ENCODE measurements around the gene CFAP77.

CFAP77 gene

GRCh38 chr9:132451276-132451675, 41.3 kb downstream of the CFAP77 start:
- no peak for DNase-seq (ENCODE audit: low read depth, low spot score)

GRCh38 chr9:132456241-132456640, 46.2 kb downstream of the CFAP77 start:
- DNase-seq (ENCODE audit: low read depth, low spot score), result no peak

DNA sequence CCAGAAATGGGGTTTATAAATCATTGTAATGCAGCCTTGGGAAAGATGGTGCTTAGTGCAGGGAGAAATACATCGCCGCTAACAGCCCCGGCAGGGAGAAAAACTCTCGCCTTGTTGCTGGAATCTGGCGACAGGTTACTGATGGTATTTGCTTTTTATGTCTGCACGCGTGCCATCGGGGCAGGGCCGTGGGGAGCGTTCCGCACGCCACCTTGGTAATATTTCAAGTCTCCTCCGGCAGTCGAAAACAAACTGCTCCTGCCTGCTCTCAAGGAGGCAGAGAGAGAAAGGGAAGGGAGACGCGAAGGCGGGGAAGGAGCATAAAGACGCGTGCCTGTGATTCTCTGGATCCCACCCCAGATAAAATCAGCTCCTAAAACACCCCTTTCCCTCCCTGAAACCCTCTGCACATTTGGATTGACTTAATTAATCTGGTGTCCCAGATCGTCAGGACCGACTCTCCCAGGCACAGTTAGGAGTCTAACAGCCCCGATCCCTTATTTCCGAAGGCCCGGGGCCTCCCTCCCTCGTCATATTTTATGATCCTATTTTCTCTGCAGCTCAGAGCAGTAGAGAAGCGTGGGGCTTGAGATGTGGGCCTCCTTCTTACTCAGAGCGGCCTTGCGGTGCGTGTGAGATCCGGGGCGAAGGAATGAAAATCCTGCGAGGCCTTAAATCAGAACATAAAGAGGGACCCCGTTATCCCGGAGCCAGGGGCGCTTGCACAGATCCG, 47.7 kb downstream of the CFAP77 start:
- DNase-seq (ENCODE audit: low read depth, low spot score), result no peak

- no peak for DNase-seq (ENCODE audit: low read depth, low spot score)
These were observed 48.4 kb downstream of the CFAP77 start for GRCh38 chr9:132458432-132458831.

DNA sequence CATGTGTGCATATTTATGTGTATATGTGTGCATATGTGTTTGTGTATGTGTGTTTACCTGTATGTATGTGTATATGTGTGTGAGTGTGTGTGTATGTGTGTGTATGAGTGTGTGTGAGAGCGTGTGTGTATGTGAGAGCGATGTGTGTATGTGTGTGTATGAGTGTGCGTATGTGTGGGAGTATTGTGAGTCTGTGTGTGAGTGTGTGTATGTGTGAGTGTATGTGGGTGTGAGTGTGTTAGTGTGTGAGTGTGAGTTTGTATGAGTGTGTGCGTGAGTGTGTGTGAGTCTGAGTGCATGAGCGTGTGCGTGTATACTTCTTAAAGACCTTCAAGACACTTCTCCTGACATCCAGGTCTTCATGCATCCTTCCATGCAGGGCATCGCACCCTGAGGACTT, 49.6 kb downstream of the CFAP77 start:
- no peak for DNase-seq (ENCODE audit: low read depth, low spot score)

- DNase-seq (ENCODE audit: low read depth, low spot score), result no peak
These were observed 50.2 kb downstream of the CFAP77 start for GRCh38 chr9:132460240-132460639.

DNA sequence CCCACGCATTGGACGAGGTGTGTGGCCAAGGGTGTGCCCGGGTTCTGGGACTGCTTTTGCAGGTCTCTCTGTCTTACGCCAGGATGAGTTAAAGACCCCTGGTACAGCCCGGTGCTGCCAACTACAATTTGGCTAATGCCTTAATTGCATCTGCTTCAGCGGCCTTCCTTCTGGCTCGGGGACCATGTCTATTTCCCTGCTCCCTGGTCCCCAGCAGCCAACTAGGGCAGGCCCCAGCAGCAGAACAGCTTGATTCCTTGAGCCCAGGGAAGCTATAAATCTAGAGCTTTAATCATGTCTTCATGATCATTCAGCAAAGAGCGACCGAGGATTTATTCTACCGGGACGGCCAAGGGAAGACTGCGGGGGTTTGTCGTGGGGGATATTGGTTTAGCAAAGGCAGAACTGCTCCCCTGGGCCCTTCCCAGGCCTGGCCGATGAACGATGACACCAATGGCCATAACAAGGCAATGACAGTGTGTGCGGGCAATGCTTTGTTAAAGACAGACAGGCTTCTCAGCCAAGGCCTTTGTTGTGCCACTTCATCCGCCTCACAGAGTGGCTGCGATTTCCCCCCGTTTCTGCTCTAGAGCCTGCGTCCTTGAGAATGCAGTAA, 51.4 kb downstream of the CFAP77 start:
- no peak for DNase-seq (ENCODE audit: low read depth, low spot score)

GRCh38 chr9:132461971-132462370, 52.0 kb downstream of the CFAP77 start:
- no peak for DNase-seq (ENCODE audit: low read depth, low spot score)

GRCh38 chr9:132464547-132464946, 54.5 kb downstream of the CFAP77 start:
- no peak for DNase-seq (ENCODE audit: low read depth, low spot score)

DNA sequence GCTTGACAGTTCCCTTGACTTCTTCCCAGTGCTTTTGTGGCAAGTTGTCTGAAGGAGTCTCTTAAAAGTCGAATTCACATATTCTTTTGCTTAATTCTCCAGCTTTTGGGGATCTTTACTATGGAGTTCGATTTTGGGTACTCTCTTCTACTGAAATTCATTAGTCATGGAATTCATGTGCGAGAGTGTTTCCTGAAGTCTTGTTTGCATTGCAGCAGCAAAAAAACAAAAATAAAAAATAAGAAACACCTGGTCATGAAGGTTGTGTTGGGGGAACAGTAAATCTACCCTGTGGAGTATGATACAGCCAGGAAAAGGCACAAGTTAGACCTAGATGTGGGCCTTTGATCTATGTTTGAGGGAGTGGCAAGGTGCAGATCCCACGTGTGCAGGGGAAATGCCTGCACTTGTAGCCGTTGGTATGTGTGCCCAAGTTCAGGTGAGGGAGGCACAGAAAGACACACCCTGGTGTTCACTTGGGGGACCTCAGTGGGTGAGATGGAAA, 55.2 kb downstream of the CFAP77 start:
- no peak for DNase-seq (ENCODE audit: low read depth, low spot score)

DNA sequence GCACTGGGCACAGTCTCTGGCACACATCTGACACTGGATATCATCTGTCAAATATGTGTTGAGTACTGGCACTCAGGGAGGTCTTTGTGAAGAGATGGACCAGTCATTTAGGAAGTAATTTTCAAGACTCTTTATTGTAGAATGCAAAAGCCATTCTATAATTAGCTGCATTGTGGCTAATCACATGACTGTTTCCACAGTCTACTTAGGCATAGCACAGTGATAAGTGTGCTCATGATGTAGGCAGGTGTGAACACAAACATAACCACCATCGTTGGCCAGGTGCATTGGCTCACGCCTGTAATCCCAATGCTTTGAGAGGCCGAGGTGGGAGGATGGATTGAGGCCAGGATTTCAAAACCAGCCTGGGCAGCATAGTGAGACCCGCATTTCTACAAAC, 62.2 kb downstream of the CFAP77 start:
- no peak for DNase-seq (ENCODE audit: low read depth, low spot score)

GRCh38 chr9:132472599-132472998, 62.6 kb downstream of the CFAP77 start:
- no peak for DNase-seq (ENCODE audit: low read depth, low spot score)

DNA sequence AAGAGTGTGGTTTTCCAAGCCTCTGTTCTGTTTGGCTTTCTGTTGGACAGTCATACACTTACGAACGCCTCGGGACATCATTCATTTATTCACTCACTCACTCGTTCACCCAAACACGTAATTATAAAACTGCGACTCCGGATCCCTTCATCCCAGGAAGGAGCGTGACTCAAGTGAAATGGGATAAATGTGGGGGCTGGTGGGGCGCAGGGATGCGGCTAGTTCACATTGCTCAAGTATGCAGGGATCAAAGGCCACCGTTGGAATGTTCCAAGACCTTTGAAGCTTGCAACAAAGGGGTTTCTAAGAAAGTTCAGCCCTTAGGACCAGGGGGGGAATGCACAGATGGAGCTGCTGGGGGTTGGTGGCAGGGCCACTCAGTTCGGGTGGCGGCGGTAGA, 64.2 kb downstream of the CFAP77 start:
- DNase-seq (ENCODE audit: low read depth, low spot score), result no peak

GRCh38 chr9:132478353-132479050, 68.5 kb downstream of the CFAP77 start:
- no peak for DNase-seq (ENCODE audit: low read depth, low spot score)

DNA sequence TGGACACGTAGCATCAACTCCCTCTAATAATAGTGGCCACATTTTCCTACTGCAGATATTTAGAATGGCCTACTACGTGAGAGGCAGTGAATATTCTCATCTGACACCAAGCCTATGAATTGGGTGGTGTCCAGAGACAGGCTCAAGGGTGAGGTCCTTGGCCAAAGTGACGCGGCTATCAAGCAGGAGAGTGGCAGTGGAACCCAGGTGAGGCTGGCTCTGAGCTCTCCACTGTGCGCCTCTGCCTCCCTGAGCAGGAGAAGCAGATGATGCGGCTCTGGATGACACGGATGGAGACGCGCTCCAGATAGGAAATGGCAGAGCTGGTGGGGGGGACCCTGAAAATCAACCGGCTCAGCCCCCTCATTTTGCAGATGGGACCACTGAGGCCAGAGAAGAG, 69.7 kb downstream of the CFAP77 start:
- no peak for DNase-seq (ENCODE audit: low read depth, low spot score)

GRCh38 chr9:132481053-132481849, 71.2 kb downstream of the CFAP77 start:
- DNase-seq (ENCODE audit: low read depth, low spot score), result no peak

GRCh38 chr9:132482196-132482813, 72.3 kb downstream of the CFAP77 start:
- DNase-seq (ENCODE audit: low read depth, low spot score), result no peak

DNA sequence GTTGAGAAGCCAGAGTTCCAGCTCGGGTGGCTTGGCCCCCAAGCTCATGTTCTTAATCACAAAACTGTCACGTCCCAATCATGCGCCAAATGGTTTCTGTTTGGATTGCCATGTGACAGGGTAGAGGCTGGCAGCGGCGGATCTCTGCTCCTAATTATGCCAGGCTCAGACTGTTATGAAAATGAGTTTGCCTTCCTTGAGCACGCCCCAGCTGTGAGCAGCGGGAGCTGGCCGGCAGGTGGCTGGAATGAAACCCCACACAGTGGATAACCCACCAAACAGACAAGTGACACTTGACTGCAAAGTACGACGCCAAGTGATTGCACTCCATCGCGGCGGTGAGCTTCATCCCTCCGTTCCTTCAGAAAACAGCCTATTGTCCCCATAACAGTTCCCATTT, 75.4 kb downstream of the CFAP77 start:
- DNase-seq (ENCODE audit: low read depth, low spot score), result no peak

DNA sequence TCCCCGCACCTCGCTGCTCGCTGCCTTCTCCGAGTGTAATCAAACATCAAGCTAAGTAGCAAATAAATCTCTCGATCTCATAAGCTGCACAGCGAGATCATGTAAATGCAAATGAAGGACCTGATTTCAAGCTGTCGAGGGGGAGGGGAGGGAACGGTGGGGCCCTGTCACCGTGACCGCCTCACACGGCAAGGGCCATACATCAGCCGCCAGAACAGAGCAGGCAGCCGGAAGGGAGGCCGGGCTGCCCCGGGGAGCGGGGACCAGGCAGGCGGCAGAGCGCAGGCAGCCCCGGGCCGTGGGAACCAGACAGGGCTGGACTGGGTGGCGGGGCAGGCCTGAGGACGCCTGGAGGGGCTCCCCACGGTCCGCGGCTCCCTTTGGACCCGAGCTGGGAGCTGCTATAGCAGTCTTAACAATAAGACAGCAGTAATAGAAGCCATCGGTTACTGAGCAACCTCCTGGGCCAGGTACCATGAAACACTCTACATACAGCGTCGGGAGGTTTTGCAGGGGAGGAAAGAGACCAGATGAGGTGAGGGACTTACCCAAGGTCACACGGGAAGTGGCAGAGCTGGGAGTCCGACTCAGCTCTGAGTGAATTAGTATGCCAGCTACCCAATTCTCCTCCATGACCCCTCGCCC, 76.8 kb downstream of the CFAP77 start:
- no peak for DNase-seq (ENCODE audit: low read depth, low spot score)

- no peak for DNase-seq (ENCODE audit: low read depth, low spot score)
These were observed 77.4 kb downstream of the CFAP77 start for GRCh38 chr9:132487351-132487791.

DNA sequence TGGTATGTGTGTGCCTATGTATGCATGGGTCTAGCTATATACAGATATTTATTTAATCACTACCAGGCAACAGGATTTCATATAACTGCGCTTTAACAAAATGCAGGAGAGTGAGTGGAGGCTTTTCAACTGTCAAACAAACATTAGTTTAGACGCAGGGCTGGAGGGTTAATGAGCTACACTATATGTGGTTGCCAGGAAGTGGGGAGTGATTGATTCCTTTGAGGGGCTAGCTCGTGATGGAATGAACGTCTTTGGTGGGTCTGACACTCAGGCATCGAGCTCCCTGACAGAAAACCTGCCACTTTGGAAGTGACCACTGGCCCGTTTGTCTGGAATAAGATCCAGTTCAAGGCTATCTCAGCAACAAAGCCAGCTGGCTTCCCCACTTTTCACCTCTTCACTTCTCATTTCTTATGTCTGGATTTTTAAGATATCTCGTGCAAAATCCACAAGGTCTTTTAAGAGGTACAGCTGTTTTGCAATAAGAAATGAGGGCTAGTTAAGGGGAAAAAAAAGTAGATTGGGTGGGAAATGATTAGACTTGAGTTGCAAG, 78.0 kb downstream of the CFAP77 start:
- DNase-seq (ENCODE audit: low read depth, low spot score), result no peak

Measured in smooth muscle cell of the brain vasculature (primary cell).